Glomerular endothelial cell (primary cell): ENCODE data around the gene SCO2. TPM values are rescaled to one million over a fixed set of nuclear protein-coding genes. Genes with fewer than 3 reads are reported as not detected.

Experiments used
- DNase-seq: peaks from one replicate; pipeline ENCODE4 v3.0.0-alpha.2; 2011; ENCODE audit warnings: low read depth, low spot score; ENCODE audit errors: extremely low read depth
- total RNA-seq: library from RNA; depleted of rRNA; stranded (reverse); fragments of >200 nt; gene quantifications from 2 replicates; pipeline ENCODE4 v1.2.3, GENCODE V29; 2015

The SCO2 gene
- total RNA-seq, 1 donor from 2014 or later = 7.3 TPM

DNA sequence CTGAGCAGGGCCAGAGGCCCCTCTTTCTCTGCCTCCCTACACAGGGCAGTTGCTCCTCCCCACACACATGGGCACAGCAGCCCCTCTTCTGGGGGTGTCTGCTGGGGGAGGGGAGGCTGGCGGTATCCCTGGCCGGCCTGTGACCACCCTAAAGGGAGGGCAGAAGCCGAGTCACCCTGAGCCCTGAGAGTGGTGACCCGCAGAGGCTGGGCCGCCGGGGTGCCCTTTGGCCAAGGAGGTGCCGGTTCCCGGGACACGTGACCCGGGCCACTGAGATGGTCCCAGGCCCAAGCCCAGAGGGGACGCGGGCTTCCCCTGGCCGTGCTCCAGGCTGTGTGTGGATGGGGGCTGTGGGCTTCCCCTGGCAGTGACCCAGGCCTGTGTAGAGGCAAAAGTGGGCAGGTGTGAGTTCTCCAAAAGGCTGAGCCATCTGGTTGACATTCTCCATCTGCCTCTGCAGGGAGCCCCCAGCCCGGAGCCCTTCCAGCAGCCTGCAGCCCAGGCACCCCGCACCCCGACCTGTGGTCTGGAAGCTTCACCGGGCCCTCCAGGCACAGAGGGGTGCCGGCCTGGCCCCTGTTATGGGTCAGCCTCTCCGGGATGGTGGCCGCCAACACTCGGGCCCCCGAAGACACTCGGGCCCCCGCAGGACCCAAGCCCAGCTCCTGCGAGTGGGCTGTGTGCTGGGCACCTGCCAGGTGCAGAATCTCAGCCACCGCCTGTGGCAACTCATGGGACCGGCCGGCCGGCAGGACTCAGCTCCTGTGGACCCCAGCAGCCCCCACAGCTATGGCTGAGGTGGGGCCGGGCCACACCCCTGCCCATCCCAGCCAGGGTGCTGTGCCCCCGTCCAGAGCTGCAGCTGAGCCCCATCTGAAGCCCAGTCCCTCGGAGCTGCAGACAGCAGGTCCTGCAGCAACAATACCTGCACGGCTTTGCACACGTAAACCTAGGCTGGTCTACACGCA lies 43.0 kb downstream of the SCO2 start:
- no peak for DNase-seq

DNA sequence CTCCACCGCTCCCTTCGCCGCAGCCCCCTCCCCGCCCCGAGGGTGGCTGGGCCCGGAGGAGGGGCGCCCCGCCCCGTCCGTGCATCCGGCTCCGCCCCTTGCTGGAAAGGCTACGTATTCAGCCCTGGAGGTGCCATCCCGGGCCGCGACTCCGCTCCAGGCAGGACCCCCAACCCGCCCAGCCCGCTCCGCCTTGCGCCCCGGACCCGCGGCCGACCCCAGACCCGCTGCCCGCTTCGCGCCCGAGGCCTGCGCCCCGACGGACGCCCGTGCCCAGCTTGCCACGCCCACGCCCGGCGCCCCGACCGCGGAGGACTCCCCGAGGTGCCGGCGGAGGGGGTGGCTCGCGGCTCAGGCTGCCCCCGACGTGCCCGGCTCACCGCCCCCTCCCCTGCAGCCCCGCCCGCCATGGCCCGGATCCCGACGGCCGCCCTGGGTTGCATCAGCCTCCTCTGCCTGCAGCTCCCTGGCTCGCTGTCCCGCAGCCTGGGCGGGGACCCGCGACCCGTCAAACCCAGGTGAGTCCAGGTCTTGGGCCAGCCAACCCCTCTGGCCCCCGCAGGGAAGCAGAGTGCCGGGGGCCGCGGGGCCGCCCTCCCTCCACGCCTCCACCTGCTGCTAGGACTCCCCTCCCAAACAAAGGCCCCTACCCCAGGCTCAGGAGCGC lies 43.8 kb downstream of the SCO2 start, which contains the start of gene ADM2:
ADM2 (plus strand) TSS at position 104 of the 667 bp plus-strand sequence; CDS start at position 409, 305 bp downstream.
- DNase-seq = no peak

DNA sequence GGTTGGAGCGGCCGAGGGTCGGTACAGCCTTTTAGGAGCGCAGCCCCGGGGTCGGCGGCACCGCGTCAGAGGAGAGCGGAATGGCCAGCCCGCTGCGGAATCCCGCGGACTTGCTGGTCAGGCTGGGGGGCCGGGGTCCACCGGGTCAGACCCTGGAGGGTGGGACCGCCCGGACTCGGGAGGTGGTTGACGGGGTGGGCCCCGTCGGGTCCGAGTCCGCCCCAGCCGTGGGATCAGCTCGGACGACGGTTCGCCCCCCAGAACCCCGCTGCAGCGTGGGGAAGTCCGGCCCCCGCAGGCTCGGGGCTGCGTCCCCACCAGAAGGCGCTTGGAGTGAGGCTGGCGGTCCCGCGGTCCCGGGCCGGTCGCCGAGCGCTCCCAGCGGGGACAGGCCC lies 44.4 kb downstream of the SCO2 start:
- no peak for DNase-seq

DNA sequence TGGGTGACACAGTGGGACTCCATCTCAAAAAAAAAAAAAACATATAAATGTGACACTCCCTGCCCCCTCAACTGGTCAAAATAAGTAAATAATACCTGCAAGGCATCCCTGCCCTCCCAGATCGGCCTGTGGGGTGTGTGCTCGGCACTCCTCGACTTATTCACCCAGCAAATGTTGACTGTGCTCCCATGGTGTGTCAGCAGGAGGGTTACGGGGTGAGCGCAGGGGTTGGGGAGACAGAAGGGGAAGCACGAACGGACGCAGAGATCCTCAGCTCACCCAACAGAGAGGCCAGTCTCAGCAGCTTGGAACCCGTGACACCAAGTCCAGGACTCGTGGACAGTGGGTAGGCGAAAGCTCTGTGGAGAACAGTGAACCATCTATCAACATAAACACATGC lies 45.7 kb downstream of the SCO2 start:
- DNase-seq = no peak

DNA sequence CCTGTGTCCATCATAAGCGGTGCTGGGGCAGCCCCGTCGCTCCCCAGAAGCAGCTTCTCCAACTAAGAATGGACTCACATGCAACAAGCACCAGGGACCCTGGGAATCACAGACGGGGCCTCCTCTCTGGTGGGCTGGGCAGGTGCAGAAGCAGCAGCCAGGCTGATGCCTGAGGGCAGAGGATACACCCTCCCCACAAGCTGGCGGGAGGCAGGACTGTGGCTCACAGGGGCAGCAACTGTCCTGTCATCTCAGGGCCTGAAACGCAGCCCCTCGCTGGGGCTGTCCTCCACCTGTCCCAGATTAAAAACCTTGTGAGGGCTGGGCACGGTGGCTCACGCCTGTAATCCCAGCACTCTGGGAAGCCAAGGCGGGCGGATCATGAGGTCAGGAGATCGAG lies 47.5 kb downstream of the SCO2 start:
- no peak for DNase-seq

DNA sequence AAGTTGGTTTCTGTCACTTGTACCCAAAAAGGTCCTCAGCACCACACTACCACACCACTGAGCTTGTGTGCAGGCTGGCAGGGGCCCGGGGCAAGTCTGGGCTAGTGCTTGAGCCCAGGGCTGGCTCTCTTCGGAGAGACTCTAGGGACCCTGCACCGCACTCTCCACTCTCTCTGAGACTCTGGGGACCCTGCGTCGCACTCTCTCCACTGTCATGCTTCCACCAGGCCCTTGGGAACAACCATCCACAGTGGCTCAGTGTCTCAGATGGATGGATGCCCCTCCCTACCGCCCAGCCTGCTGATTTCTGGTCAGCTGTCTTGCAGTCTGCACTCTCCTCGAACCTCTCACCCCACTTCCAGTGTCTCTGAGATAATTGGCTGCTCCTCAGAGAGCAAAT lies 48.5 kb downstream of the SCO2 start:
- no peak for DNase-seq

DNA sequence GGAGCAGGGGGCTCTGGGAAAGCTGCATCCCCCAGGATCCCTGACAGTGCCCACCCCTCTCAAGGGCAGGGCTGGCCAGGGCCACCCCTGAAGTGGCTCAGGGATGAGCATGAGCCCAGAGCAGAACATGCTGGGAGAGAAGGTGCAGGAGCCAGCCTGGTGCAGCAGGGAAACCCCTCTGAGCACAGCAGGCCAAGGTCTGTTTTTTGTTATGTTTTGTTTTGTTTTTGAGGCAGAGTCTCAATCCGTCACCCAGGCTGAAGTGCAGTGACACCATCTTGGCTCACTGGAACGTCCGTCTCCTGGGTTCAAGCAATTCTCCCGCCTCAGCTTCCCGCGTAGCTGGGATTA lies 49.8 kb downstream of the SCO2 start:
- no peak for DNase-seq

DNA sequence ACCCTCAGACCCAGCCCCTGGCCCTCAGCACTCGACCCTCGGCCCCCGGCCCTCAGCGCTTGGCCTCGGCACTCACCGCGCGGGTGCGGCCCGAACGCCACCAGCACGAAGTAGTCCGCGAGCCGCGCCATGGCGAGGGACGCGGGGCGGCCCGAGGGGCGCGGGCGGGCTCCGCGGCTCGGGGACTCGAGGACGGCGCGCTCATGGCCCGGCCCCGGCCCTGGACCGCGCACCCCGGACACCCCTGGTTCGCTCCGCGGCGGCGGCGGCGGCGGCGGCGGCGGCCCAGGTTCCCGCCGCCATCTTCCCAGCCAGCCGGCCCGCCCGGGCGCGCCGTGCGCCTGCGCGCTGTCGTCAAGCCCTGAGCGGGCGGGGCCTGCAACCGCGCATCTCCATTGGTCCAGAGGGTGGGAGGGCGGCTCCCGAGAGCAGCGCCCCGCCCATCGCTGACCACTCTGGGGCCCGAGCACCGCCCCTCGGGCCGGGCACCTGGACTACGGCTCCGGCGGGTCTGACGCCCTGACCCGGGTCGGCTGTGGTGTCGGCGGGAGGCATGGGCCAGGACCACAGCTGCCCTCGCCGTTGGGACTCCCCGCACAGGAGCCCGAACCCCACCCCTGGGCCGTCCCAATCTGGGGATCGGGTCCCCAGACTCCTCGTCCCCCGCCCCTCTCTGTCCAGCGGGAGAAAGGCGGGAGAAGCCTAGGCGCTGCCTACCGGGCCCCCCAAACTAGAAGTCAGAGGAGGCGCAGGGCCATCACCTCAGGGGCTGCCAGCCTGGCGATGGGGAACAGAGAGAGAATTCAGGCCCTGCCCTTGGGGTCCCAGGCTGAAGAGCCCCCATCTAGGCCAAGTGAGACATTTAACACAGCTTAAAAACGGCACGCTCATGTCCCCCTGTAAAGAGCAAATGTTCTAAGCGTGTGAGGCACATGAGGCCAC lies 50.4 kb downstream of the SCO2 start, which contains the start of gene SBF1:
SBF1 (minus strand) TSS at position 326 of the 942 bp plus-strand sequence; CDS start at position 131, 195 bp downstream.
- DNase-seq = peak; percentile 10

DNA sequence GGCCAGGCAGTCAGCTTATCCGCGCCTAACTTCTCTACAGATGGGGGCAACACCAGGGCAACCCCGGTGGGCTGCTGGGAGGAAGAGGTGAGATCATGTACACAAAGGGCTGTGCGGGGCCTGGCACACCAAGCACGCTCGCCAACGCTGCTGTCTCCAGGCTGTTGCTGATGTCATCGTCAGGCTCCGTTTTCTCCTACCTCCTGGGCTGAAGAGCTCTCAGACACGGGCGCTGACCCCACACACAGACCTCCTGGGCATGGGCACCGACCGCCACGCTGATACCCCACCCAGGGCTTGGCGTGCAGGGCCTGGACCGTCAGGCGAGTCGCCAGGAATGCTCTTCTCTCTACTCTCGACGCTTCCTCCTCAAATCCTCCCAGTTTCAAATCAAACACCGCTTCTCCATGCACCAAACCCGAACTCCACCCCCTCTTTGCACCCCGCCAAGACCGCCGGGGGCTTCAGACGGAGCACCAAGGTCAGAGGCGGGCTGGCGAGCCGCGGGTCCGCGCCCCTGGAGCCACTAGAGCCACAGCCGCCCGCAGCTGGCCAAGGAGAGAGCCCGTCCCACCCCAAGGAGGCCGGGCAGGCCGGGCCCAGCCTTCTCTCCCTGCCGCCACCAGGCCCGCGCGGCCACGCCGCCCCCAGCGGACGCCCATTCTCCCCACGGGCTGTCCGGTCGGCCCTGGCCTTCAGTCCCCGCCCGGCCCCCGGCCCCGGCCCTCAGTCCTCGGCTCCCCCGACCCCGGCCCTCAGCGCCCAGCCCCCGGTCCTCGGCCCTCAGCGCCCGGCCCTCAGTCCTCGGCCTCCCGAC lies 51.3 kb downstream of the SCO2 start:
- no peak for DNase-seq

Other genes starting within 250 kb of the SCO2 start
- 130 and 233 TPM in 2 replicates for gene PLXNB2, start 218.0 kb downstream of the SCO2 start, total RNA-seq
- 6.4 and 15.2 TPM in 2 replicates for gene DENND6B, start 198.6 kb downstream of the SCO2 start, total RNA-seq
- gene PPP6R2, start 182.3 kb downstream of the SCO2 start, total RNA-seq = 46.5 and 67.4 TPM in 2 replicates
- gene SBF1, start 50.6 kb downstream of the SCO2 start, total RNA-seq = 53.7 and 66.0 TPM in 2 replicates
- gene ADM2, start 44.1 kb downstream of the SCO2 start, total RNA-seq = 3.1 and 5.4 TPM in 2 replicates
- gene MIOX, start 38.7 kb downstream of the SCO2 start, total RNA-seq = not detected in 2 replicates
- gene LMF2, start 17.9 kb downstream of the SCO2 start, total RNA-seq = 82.2 and 93.8 TPM in 2 replicates
- 20.9 and 30.9 TPM in 2 replicates for gene NCAPH2, start 17.4 kb downstream of the SCO2 start, total RNA-seq
- 11.3 and 23.9 TPM in 2 replicates for gene TYMP, start 4.4 kb upstream of the SCO2 start, total RNA-seq
- not detected in 2 replicates for gene KLHDC7B, start 20.3 kb upstream of the SCO2 start, total RNA-seq
- gene SYCE3, start 37.3 kb upstream of the SCO2 start, total RNA-seq = 1.7 and 2.6 TPM in 2 replicates
- gene CPT1B, start 52.8 kb upstream of the SCO2 start, total RNA-seq = 10.7 TPM in 1 of 2 replicates, not detected in the other
- 42.7 and 60.4 TPM in 2 replicates for gene CHKB, start 57.3 kb upstream of the SCO2 start, total RNA-seq
- 0.29 and 0.58 TPM in 2 replicates for gene MAPK8IP2, start 75.2 kb upstream of the SCO2 start, total RNA-seq
- gene ARSA, start 102.6 kb upstream of the SCO2 start, total RNA-seq = 59.4 and 73.5 TPM in 2 replicates
- gene SHANK3, start 147.2 kb upstream of the SCO2 start, total RNA-seq = 51.9 and 103 TPM in 2 replicates
- 0.76 TPM in 1 of 2 replicates, not detected in the other for gene ACR, start 212.6 kb upstream of the SCO2 start, total RNA-seq